Measurements from ENCODE around the gene ARHGAP4.

ARHGAP4 gene

DNA sequence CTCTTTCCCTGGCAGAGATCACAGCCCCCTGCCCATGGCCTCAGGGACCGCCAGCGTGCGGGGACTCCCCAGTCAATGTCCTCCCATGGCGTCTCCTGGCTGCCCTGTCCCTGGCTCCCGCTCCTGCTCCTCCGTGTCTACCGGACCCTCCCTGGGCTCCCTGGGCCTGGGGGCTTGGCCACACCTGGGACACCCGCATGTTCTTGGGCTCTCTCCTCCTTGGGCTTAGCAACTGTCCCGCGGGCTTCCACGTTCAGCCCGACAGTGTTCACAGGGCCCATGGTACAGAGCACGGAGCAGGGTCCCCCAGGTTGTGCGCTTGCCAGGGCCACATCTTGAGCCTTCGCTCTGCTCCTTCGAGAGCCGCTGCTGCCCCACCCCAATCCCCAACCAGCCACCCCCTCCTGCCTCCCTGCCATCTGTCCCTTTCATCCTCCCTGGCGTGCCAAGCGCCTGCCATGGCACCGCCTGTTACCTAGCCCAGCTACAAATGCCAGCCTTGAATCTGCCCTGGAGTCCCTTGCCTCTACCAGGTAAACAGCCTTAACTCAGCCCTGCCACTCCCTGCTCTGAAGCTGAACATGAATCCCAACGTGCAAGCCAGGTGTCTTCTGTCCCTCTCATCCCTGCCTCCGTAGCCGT is 17.7 kb downstream of the ARHGAP4 start:
- H3K27ac ChIP-seq: no peak overlapping the region
- TF ChIP-seq CTCF (IDR thresholded peaks at IDR 0.05) (no peak), ZFX (IDR thresholded peaks at IDR 0.05; ENCODE audit: borderline replicate concordance) (no peak)

DNA sequence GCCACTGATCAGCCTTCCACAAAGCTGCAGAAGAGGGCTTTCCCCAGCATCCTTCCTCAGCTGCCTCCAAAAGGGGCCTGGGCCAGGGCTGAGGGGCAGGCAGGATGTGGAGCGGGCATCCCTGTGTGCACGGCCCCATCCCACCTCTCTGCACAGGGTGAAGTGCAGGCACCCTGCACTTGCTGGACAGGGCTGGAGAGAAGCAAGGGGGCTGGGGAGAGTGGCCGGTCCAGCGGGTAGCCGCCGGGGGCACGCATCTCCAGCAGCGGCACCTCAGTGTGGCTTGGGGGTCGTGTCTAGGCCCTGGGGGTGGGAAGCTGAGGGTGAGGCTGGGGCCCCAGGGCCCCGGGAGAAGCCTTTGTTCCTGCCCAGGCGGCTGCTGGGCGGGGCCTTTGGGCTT is 18.6 kb downstream of the ARHGAP4 start:
- H3K27ac ChIP-seq: no peak overlapping the region
- TF ChIP-seq ZFX (IDR thresholded peaks at IDR 0.05; ENCODE audit: borderline replicate concordance): no peak
- no peak for TF ChIP-seq CTCF (IDR thresholded peaks at IDR 0.05)

- TF ChIP-seq ZFX (IDR thresholded peaks at IDR 0.05; ENCODE audit: borderline replicate concordance) (no peak), CTCF (IDR thresholded peaks at IDR 0.05) (no peak)
Observed at GRCh38 chrX:153906126-153906917, 19.7 kb downstream of the ARHGAP4 start.

GRCh38 chrX:153905481-153906095 is 20.5 kb downstream of the ARHGAP4 start:
- no peak overlapping the region for H3K27ac ChIP-seq
- TF ChIP-seq CTCF (IDR thresholded peaks at IDR 0.05) (no peak), ZFX (IDR thresholded peaks at IDR 0.05; ENCODE audit: borderline replicate concordance) (no peak)

More at GRCh38 chrX:153906126-153906917, 19.7 kb downstream of the ARHGAP4 start:
- no peak overlapping the region for H3K27ac ChIP-seq

DNA sequence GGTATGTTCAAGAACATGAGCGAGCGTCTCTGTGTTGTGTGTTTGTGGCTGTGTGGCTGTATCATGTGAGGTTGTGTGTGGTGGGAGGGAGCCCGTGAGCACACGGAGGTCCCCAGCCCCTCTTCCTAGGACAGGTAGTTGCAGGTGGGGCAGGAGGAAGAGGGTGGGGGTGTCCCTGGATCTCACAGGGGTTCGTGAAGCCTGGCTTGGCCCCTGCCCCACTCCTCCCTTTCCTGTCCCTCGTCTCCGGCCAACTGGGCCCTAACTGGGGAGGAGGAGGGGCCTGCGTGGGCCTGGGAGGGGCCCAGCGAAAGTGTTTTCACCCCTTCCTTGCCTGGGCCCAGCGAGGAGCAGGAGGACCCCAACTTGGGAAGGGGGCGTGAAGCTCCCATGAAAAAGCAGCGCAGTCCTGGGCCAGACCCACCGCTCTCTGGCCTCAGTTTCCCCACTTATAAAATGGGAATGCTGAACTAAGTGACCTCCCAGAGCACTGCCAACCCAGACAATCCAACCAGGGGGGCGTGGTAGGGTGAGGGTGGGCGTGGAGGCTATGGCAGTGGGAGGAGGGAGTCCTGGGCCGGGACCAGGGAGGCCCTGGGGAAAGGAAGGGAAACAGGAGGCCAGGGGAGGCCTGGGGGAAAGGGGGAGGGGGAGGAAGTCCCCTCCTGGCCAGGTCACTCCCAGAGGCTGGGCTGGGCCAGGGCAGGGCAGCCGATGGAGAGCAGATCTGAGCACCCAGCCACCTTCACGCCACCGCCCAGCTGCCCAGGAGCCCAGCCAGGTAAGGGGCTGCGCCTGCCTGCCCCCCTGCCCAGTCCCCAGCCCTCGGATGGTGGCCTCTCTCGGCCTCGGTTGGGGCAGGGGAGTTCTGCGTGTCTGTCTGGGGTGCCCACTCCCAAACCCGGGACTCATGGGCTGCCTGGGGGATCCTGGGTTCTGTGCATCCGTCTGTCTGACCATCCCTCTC is 21.8 kb downstream of the ARHGAP4 start, which contains the start of gene AVPR2:
Gene AVPR2, plus strand, starts transcription at position 683 of the 967 bp plus-strand sequence. CDS start 473 bp downstream, outside the sequence.
- no peak within 1 kb of the TSS for H3K27ac ChIP-seq
- no peak for TF ChIP-seq ZFX (IDR thresholded peaks at IDR 0.05; ENCODE audit: borderline replicate concordance)
- TF ChIP-seq CTCF (IDR thresholded peaks at IDR 0.05): no peak

- no peak overlapping the region for H3K27ac ChIP-seq
- no peak for TF ChIP-seq ZFX (IDR thresholded peaks at IDR 0.05; ENCODE audit: borderline replicate concordance)
- TF ChIP-seq CTCF (IDR thresholded peaks at IDR 0.05): no peak
Observed at GRCh38 chrX:153903238-153903980, 22.7 kb downstream of the ARHGAP4 start.
